Neural cell (in vitro differentiated cells): ENCODE measurements around the gene STPG3. TPM values are rescaled to one million over a fixed set of nuclear protein-coding genes. Genes with fewer than 3 reads are reported as not detected.

Experiments
- H2AFZ ChIP-seq: fragments of 200-600, 300-800 bp; sonication (generic), shearing (Covaris generic); 2 replicates; pipeline ENCODE4 v1.6.0; 2014; ENCODE audit warnings: low read depth, mild to moderate bottlenecking, antibody characterized with exemption, low read length, moderate library complexity
- H3F3A ChIP-seq: fragments of 200-600 bp; shearing (Covaris generic); 2 replicates; pipeline ENCODE4 v1.6.1; 2016; ENCODE audit warnings: mild to moderate bottlenecking, moderate library complexity, mixed read lengths, antibody characterized with exemption, low read length; ENCODE audit not compliant: insufficient read depth, poor library complexity, severe bottlenecking
- H3K27ac ChIP-seq: fragments of 200-600, 300-800 bp; sonication (generic), shearing (Covaris generic); 2 replicates; pipeline ENCODE4 v1.5.1; 2014; ENCODE audit warnings: mild to moderate bottlenecking, low read length, moderate library complexity
- H3K27me3 ChIP-seq: fragments of 300-800, 200-600 bp; sonication (generic), shearing (Covaris generic); 2 replicates; pipeline ENCODE4 v1.6.0; 2014; ENCODE audit warnings: mild to moderate bottlenecking, low read depth, low read length, moderate library complexity; ENCODE audit not compliant: insufficient read depth
- H3K36me3 ChIP-seq: fragments of 300-800, 200-600 bp; sonication (generic), shearing (Covaris generic); 2 replicates; pipeline ENCODE4 v1.5.1; 2014; ENCODE audit warnings: mild to moderate bottlenecking, antibody characterized with exemption, low read length, moderate library complexity; ENCODE audit not compliant: insufficient read depth
- H3K4me2 ChIP-seq: fragments of 300-800, 200-600 bp; sonication (generic), shearing (Covaris generic); 2 replicates; pipeline ENCODE4 v1.6.0; 2014; ENCODE audit warnings: mild to moderate bottlenecking, low read length
- H3K4me3 ChIP-seq: fragments of 300-800, 200-600 bp; sonication (generic), shearing (Covaris generic); 2 replicates; pipeline ENCODE4 v1.5.1; 2014; ENCODE audit warnings: mild to moderate bottlenecking, low read length, moderate library complexity
- H3K79me2 ChIP-seq: fragments of 200-600 bp; shearing (Covaris generic); replicated peaks from 2 replicates; pipeline ENCODE4 v1.6.0; 2014; ENCODE audit warnings: mild to moderate bottlenecking, low read length, moderate library complexity; ENCODE audit not compliant: insufficient read depth
- H3K9ac ChIP-seq: fragments of 300-800, 200-600 bp; sonication (generic), shearing (Covaris generic); 2 replicates; pipeline ENCODE4 v1.6.1; 2016; ENCODE audit warnings: mild to moderate bottlenecking, low read length, mixed read lengths
- H3K9me2 ChIP-seq: fragments of 200-600 bp; shearing (Covaris generic); 2 replicates; pipeline ENCODE4 v1.6.1; 2016; ENCODE audit warnings: mild to moderate bottlenecking, low read length, mixed read lengths; ENCODE audit not compliant: insufficient read depth
- H3K9me3 ChIP-seq: fragments of 200-600, 300-800 bp; sonication (generic), shearing (Covaris generic); 2 replicates; pipeline ENCODE4 v1.6.1; 2016; ENCODE audit warnings: mild to moderate bottlenecking, mixed run types, low read length, moderate library complexity, mixed read lengths
- H4K20me1 ChIP-seq: fragments of 200-600 bp; shearing (Covaris generic); 2 replicates; pipeline ENCODE4 v1.6.1; 2016; ENCODE audit warnings: mild to moderate bottlenecking, mixed run types; ENCODE audit not compliant: insufficient read depth
- CTCF ChIP-seq: fragments of 450-650 bp; IDR thresholded peaks from 2 replicates; pipeline ENCODE4 v1.5.1; 2014; ENCODE audit warnings: antibody characterized with exemption, mild to moderate bottlenecking, moderate library complexity; ENCODE audit not compliant: poor library complexity, severe bottlenecking
- EP300 ChIP-seq: fragments of 450-650 bp; conservative IDR thresholded peaks from 2 replicates; pipeline ENCODE4 v1.6.1; 2014; ENCODE audit warnings: antibody characterized with exemption, mild to moderate bottlenecking, moderate library complexity; ENCODE audit not compliant: poor library complexity, severe bottlenecking
- EZH2 ChIP-seq: fragments of 200-600, 300-800 bp; shearing (Covaris generic), sonication (generic); IDR thresholded peaks from 2 replicates; pipeline ENCODE4 v1.6.1; 2014; ENCODE audit warnings: antibody characterized with exemption, low read length, borderline replicate concordance, mild to moderate bottlenecking; ENCODE audit not compliant: insufficient read depth, poor library complexity, severe bottlenecking
- MXI1 ChIP-seq: fragments of 450-650 bp; conservative IDR thresholded peaks from 2 replicates; pipeline ENCODE4 v1.6.1; 2014; ENCODE audit warnings: antibody characterized with exemption, mild to moderate bottlenecking; ENCODE audit not compliant: poor library complexity, severe bottlenecking
- POLR2AphosphoS5 ChIP-seq: IDR thresholded peaks from 2 replicates; pipeline ENCODE4 v1.6.1; 2012
- RAD21 ChIP-seq: fragments of 450-650 bp; conservative IDR thresholded peaks from 2 replicates; pipeline ENCODE4 v1.6.1; 2014; ENCODE audit warnings: antibody characterized with exemption, mild to moderate bottlenecking, moderate library complexity
- REST ChIP-seq: IDR thresholded peaks from 2 replicates; pipeline ENCODE4 v1.6.1; 2012; ENCODE audit warnings: borderline replicate concordance
- SMC3 ChIP-seq: fragments of 450-650 bp; conservative IDR thresholded peaks from 2 replicates; pipeline ENCODE4 v1.6.1; 2014; ENCODE audit warnings: antibody characterized with exemption, mild to moderate bottlenecking, moderate library complexity; ENCODE audit not compliant: poor library complexity
- TAF1 ChIP-seq: IDR thresholded peaks from 2 replicates; pipeline ENCODE4 v1.6.1; 2012; ENCODE audit warnings: low read depth
- polyA plus RNA-seq: library from polyadenylated mRNA; depleted of rRNA; stranded (reverse); fragments of >200 nt; gene quantifications from 2 replicates; pipeline ENCODE4 v1.2.3, GENCODE V29; 2014

The STPG3 gene
- polyA plus RNA-seq, 1 donor from 2014 or later, result not detected

GRCh38 chr9:137293094-137293481 lies 42.0 kb downstream of the STPG3 start:
- no peaks in the 10 kb centered on the region for H3F3A ChIP-seq
- H2AFZ ChIP-seq, result no peak overlapping the region
- no peaks in the 10 kb centered on the region for H3K79me2 ChIP-seq
- no peaks in the 10 kb centered on the region for H3K27me3 ChIP-seq
- no peak overlapping the region for H3K4me2 ChIP-seq
- no peak overlapping the region for H3K4me3 ChIP-seq
- H3K36me3 ChIP-seq, result no peaks in the 10 kb centered on the region
- no peak overlapping the region for H3K27ac ChIP-seq
- no peaks in the 10 kb centered on the region for H3K9me3 ChIP-seq
- TF ChIP-seq RAD21, result no peak
- no peak for TF ChIP-seq MXI1
- no peak for TF ChIP-seq EZH2
- TF ChIP-seq CTCF, result no peak
- TF ChIP-seq REST, result no peak
- TF ChIP-seq SMC3, result no peak
- TF ChIP-seq EP300, result no peak
- no peak for TF ChIP-seq POLR2AphosphoS5
- TF ChIP-seq TAF1, result no peak
- H3K9ac ChIP-seq, result no peak overlapping the region
- H3K9me2 ChIP-seq, result no peaks in the 10 kb centered on the region
- H4K20me1 ChIP-seq, result no peaks in the 10 kb centered on the region

- TF ChIP-seq EZH2 (no peak), REST (no peak), MXI1 (no peak), RAD21 (no peak), TAF1 (no peak), POLR2AphosphoS5 (no peak), SMC3 (no peak), CTCF (no peak), EP300 (no peak)
- H2AFZ ChIP-seq, result no peak overlapping the region
- no peak overlapping the region for H3K27ac ChIP-seq
- H3K79me2 ChIP-seq, result no peaks in the 10 kb centered on the region
- H3K27me3 ChIP-seq, result no peaks in the 10 kb centered on the region
- H3K9me2 ChIP-seq, result no peaks in the 10 kb centered on the region
- H3K9me3 ChIP-seq, result no peaks in the 10 kb centered on the region
- no peaks in the 10 kb centered on the region for H3K36me3 ChIP-seq
- H3K4me3 ChIP-seq, result no peak overlapping the region
- H4K20me1 ChIP-seq, result no peaks in the 10 kb centered on the region
- H3K9ac ChIP-seq, result no peak overlapping the region
- no peak overlapping the region for H3K4me2 ChIP-seq
- no peaks in the 10 kb centered on the region for H3F3A ChIP-seq
Measured at GRCh38 chr9:137293482-137294090, 42.5 kb downstream of the STPG3 start.
